Trophoblast cell (in vitro differentiated cells and primary cell): ENCODE measurements around the gene ABTB2.
A peak's percentile ranks its signal among the peaks of the same experiment; 100 is the strongest.

Source experiments
- DNase-seq, 2 donors: peaks; one replicate each; pipeline ENCODE4 v3.0.0-alpha.2; 2016
- H2AFZ ChIP-seq: 2 replicates; pipeline ENCODE4 v1.6.1; 2013; ENCODE audit warnings: low read length, moderate library complexity, mild to moderate bottlenecking; ENCODE audit not compliant: insufficient read depth, poor library complexity
- H2AK5ac ChIP-seq: 2 replicates; pipeline ENCODE4 v1.6.1; 2013; ENCODE audit warnings: mild to moderate bottlenecking, low read length
- H2BK120ac ChIP-seq: 2 replicates; pipeline ENCODE4 v1.6.1; 2013; ENCODE audit warnings: low read length, mild to moderate bottlenecking, moderate library complexity; ENCODE audit not compliant: insufficient read depth, poor library complexity
- H2BK12ac ChIP-seq: 2 replicates; pipeline ENCODE4 v1.6.1; 2013; ENCODE audit warnings: mild to moderate bottlenecking, low read length, moderate library complexity
- H2BK5ac ChIP-seq: 2 replicates; pipeline ENCODE4 v1.6.1; 2013; ENCODE audit warnings: low read length, low read depth, moderate library complexity, mild to moderate bottlenecking; ENCODE audit not compliant: poor library complexity
- H3K14ac ChIP-seq: 2 replicates; pipeline ENCODE4 v1.6.1; 2013; ENCODE audit warnings: mild to moderate bottlenecking, low read length
- H3K18ac ChIP-seq: 2 replicates; pipeline ENCODE4 v1.6.1; 2013; ENCODE audit warnings: mild to moderate bottlenecking, low read length
- H3K23ac ChIP-seq: 2 replicates; pipeline ENCODE4 v1.6.1; 2013; ENCODE audit warnings: low read length
- H3K27ac ChIP-seq: 2 replicates; pipeline ENCODE4 v1.5.1; 2013; ENCODE audit warnings: low read depth, mild to moderate bottlenecking, inconsistent platforms, low read length, moderate library complexity
- H3K27me3 ChIP-seq: 2 replicates; pipeline ENCODE4 v1.6.1; 2013; ENCODE audit warnings: inconsistent platforms, mild to moderate bottlenecking, low read length, moderate library complexity; ENCODE audit not compliant: insufficient read depth
- H3K36me3 ChIP-seq, 2 experiments: 1 replicate in 1 of 2; 2 replicates in 1 of 2; pipeline ENCODE4 v1.6.1; 2013; ENCODE audit warnings: low read length in 2 of 2, mild to moderate bottlenecking in 2 of 2, moderate library complexity in 1 of 2; ENCODE audit not compliant: insufficient read depth in 2 of 2, control insufficient read depth in 1 of 2
- H3K4ac ChIP-seq: 2 replicates; pipeline ENCODE4 v1.6.1; 2013; ENCODE audit warnings: low read depth, mild to moderate bottlenecking, low read length, moderate library complexity
- H3K4me1 ChIP-seq, 2 experiments: 1 replicate in 1 of 2; 2 replicates in 1 of 2; pipeline ENCODE4 v1.6.1; 2013; ENCODE audit warnings: low read length in 2 of 2, mild to moderate bottlenecking in 2 of 2, moderate library complexity in 1 of 2; ENCODE audit not compliant: insufficient read depth in 2 of 2, control insufficient read depth in 1 of 2
- H3K4me2 ChIP-seq: 2 replicates; pipeline ENCODE4 v1.6.1; 2013; ENCODE audit warnings: inconsistent platforms, mild to moderate bottlenecking, low read length, moderate library complexity
- H3K4me3 ChIP-seq: 2 replicates; pipeline ENCODE4 v1.5.1; 2013; ENCODE audit warnings: mild to moderate bottlenecking, low read depth, low read length, inconsistent platforms
- H3K79me1 ChIP-seq: one replicate; pipeline ENCODE4 v1.6.1; 2013; ENCODE audit warnings: low read length
- H3K79me2 ChIP-seq: 2 replicates; pipeline ENCODE4 v1.6.1; 2013; ENCODE audit warnings: low read length, mild to moderate bottlenecking; ENCODE audit not compliant: control insufficient read depth, insufficient read depth, poor library complexity
- H3K9ac ChIP-seq: 2 replicates; pipeline ENCODE4 v1.6.1; 2013; ENCODE audit warnings: mild to moderate bottlenecking, low read length
- H3K9me3 ChIP-seq: 2 replicates; pipeline ENCODE4 v1.6.1; 2013; ENCODE audit warnings: low read depth, mild to moderate bottlenecking, control low read depth, inconsistent platforms, low read length; ENCODE audit not compliant: insufficient read depth
- H4K12ac ChIP-seq: 2 replicates; pipeline ENCODE4 v1.6.1; 2013; ENCODE audit warnings: low read depth, mild to moderate bottlenecking, low read length, moderate library complexity
- H4K8ac ChIP-seq: 2 replicates; pipeline ENCODE4 v1.6.1; 2013; ENCODE audit warnings: low read depth, mild to moderate bottlenecking, low read length, moderate library complexity
- H4K91ac ChIP-seq: one replicate; pipeline ENCODE4 v1.6.1; 2013; ENCODE audit warnings: low read depth, mild to moderate bottlenecking, low read length, moderate library complexity
- WGBS: extraction: QIAGEN DNeasy Blood & Tissue Kit; methylation state at CpG from one replicate; pipeline ENCODE4 v1.1.7; 2013; ENCODE audit warnings: missing lambda C conversion rate; ENCODE audit not compliant: insufficient read length, insufficient coverage; ENCODE audit errors: extremely low coverage; 5-methylcytosine and 5-hydroxymethylcytosine counted together

Gene ABTB2

DNA sequence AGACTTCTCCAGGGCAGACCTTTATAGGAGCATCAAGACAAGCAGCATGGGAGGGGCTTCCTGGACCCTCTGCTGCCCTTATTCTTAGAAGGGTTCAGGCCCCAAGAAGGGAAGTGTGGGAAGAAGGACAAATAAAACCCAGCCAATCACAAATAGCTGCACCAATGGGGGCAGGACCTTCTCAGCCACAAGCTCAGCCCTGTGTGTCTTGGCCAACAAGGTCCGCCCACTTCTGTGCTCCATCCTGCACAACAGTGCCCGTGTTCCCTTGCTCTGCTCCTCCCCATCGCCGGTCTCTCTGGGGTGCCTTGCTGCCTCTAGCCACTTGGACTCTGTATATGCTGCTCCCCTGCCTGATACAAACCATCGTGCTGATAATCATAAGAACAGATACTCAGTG lies 166.2 kb downstream of the ABTB2 start:
- no peaks in the 10 kb centered on the region for H3K9me3 ChIP-seq
- WGBS: no CpG with 5 or more reads among the region's 5 CpGs
- H3K23ac ChIP-seq: no peak overlapping the region
- H3K27me3 ChIP-seq: no peaks in the 10 kb centered on the region
- peaks cover 2% of the 10 kb centered on the region in 2 experiments for H3K36me3 ChIP-seq
- no peak overlapping the region for H4K12ac ChIP-seq
- H3K18ac ChIP-seq: no peak overlapping the region
- H3K79me1 ChIP-seq: no peaks in the 10 kb centered on the region
- H3K4ac ChIP-seq: no peak overlapping the region
- H3K9ac ChIP-seq: no peak overlapping the region
- H2AFZ ChIP-seq: no peak overlapping the region
- H4K8ac ChIP-seq: no peak overlapping the region
- H3K79me2 ChIP-seq: no peaks in the 10 kb centered on the region
- no peak overlapping the region for H2BK12ac ChIP-seq
- no peak overlapping the region for H2AK5ac ChIP-seq
- H2BK5ac ChIP-seq: no peak overlapping the region
- H4K91ac ChIP-seq: no peak overlapping the region
- no peak overlapping the region for H2BK120ac ChIP-seq
- H3K14ac ChIP-seq: no peak overlapping the region
- no peak overlapping the region for H3K27ac ChIP-seq
- no peak overlapping the region for H3K4me3 ChIP-seq
- H3K4me2 ChIP-seq: no peak overlapping the region
- H3K4me1 ChIP-seq: peaks cover 16 to 17% of the 10 kb centered on the region in 2 experiments
- DNase-seq: no peak

DNA sequence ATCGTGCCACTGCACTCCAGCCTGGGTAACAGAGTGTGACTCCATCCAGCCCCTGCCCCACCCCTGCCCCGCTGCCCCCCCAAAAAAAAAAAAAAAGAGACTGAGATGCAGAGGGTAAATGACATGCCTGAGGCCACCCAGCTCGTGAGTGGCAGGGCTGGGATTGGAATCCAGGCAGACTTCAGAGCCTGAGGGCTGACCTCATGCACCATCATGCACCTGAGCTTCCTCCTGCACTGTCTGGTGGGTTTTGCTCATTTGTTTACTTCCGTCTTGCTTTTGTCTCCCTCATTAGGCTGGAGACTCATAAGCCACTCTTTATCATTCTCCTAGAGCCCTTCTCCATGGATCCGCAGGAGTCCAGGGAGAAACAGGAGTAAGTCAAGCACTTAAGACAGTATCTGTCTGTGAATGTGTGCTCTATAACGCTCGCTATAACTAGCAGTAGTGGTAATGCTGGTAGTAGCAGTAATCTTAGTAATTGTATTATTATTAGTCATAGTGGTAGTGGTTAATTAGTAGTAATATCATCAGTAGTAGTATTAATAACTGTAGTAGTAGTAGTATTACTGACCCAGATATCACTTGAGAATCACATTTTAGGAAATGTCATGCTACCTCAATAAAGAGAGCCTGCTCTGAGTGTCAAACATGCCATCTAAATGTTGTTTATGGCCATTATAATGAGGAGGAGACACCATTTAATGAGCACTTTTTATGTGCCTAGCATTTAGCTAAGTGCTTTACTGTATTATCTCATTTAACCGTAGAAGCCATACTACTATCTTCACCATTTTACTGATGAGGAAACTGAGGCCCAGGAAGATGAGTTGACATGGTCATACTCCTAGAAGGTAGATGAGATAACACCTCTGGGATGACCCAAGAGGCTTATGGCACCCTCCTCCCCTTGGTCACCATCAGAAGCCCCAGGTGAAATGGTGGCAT lies 167.3 kb downstream of the ABTB2 start:
- H3K23ac ChIP-seq: no peak overlapping the region
- no peaks in the 10 kb centered on the region for H3K79me2 ChIP-seq
- H3K27ac ChIP-seq: no peak overlapping the region
- H3K18ac ChIP-seq: no peak overlapping the region
- H3K9ac ChIP-seq: no peak overlapping the region
- H3K79me1 ChIP-seq: no peaks in the 10 kb centered on the region
- no peak overlapping the region for H2BK5ac ChIP-seq
- no peak overlapping the region for H3K4me2 ChIP-seq
- H4K8ac ChIP-seq: no peak overlapping the region
- no peak overlapping the region for H3K14ac ChIP-seq
- no peak overlapping the region for H4K12ac ChIP-seq
- no peak overlapping the region for H2BK120ac ChIP-seq
- H3K36me3 ChIP-seq: peaks cover 0 to 2% of the 10 kb centered on the region in 2 experiments
- no peaks in the 10 kb centered on the region for H3K9me3 ChIP-seq
- peak in 1 of 2 donors; percentile 42 for DNase-seq
- WGBS: no CpG with 5 or more reads among the region's 8 CpGs
- H3K4me1 ChIP-seq: peaks cover 19 to 21% of the 10 kb centered on the region in 2 experiments
- H2BK12ac ChIP-seq: no peak overlapping the region
- no peaks in the 10 kb centered on the region for H3K27me3 ChIP-seq
- no peak overlapping the region for H2AK5ac ChIP-seq
- H3K4me3 ChIP-seq: no peak overlapping the region
- no peak overlapping the region for H3K4ac ChIP-seq
- no peak overlapping the region for H4K91ac ChIP-seq
- H2AFZ ChIP-seq: no peak overlapping the region

DNA sequence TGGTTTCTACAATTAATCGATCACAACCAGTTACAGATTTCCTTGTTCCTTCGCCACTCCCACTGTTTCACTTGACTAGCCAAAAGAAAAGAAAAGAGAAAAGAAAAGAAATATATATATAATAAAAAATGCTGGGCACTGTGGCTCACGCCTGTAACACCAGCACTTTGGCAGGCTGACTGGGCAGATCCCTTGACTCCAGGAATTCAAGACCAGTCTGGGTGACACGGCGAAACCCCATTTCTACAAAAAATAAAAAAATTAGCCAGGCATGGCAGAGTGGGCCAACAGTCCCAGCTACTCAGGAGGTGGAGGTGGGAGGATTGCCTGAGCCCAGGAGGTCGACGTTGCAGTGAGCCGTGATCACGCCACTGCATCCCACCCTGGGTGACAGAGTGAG lies 168.6 kb downstream of the ABTB2 start:
- Histone ChIP-seq H3K4ac (no peak overlapping the region), H3K4me2 (no peak overlapping the region), H3K79me2 (no peaks in the 10 kb centered on the region), H4K12ac (no peak overlapping the region), H2AFZ (no peak overlapping the region), H3K14ac (no peak overlapping the region), H2BK5ac (no peak overlapping the region), H3K4me1 (peaks cover 12 to 14% of the 10 kb centered on the region in 2 experiments), H2AK5ac (no peak overlapping the region), H3K27ac (no peak overlapping the region), H3K36me3 (peaks cover 2 to 4% of the 10 kb centered on the region in 2 experiments), H3K9me3 (no peaks in the 10 kb centered on the region), H3K4me3 (no peak overlapping the region), H3K18ac (no peak overlapping the region), H2BK120ac (no peak overlapping the region), H3K23ac (no peak overlapping the region), H3K79me1 (no peaks in the 10 kb centered on the region), H4K8ac (no peak overlapping the region), H2BK12ac (no peak overlapping the region), H3K27me3 (no peaks in the 10 kb centered on the region), H3K9ac (no peak overlapping the region), H4K91ac (no peak overlapping the region)
- DNase-seq: no peak
- no CpG with 5 or more reads among the region's 9 CpGs for WGBS

DNA sequence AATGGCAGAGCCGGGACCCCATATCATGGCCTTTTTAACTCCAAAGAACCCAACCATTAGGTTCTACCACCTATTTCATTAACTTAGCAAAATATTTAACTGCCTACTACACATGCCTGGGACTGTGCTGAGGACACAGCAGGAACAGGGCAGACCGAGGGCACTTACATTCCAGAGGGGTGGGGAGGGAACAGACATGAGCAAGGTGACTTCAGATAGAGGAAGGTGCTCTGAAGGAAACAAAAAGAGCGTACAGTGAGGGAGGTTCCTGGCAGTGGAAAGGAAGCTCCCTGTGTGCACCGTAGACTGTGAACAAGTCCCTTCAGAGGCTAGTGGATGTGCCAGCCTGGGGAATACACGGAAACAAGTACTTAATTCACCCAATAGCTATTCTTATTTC lies 169.6 kb downstream of the ABTB2 start:
- H3K79me2 ChIP-seq: no peaks in the 10 kb centered on the region
- no peaks in the 10 kb centered on the region for H3K9me3 ChIP-seq
- peaks cover 2 to 4% of the 10 kb centered on the region in 2 experiments for H3K36me3 ChIP-seq
- H2BK12ac ChIP-seq: no peak overlapping the region
- no peak overlapping the region for H3K4me3 ChIP-seq
- H4K8ac ChIP-seq: no peak overlapping the region
- no peak overlapping the region for H3K23ac ChIP-seq
- no peak overlapping the region for H4K12ac ChIP-seq
- DNase-seq: no peak
- H2AK5ac ChIP-seq: no peak overlapping the region
- H3K18ac ChIP-seq: no peak overlapping the region
- no peaks in the 10 kb centered on the region for H3K27me3 ChIP-seq
- WGBS: no CpG with 5 or more reads among the region's 5 CpGs
- no peak overlapping the region for H4K91ac ChIP-seq
- H3K79me1 ChIP-seq: no peaks in the 10 kb centered on the region
- H3K4me2 ChIP-seq: no peak overlapping the region
- H3K14ac ChIP-seq: no peak overlapping the region
- peaks cover 10 to 12% of the 10 kb centered on the region in 2 experiments for H3K4me1 ChIP-seq
- no peak overlapping the region for H3K9ac ChIP-seq
- no peak overlapping the region for H2BK120ac ChIP-seq
- no peak overlapping the region for H2AFZ ChIP-seq
- H3K27ac ChIP-seq: no peak overlapping the region
- no peak overlapping the region for H3K4ac ChIP-seq
- H2BK5ac ChIP-seq: no peak overlapping the region
